Transverse colon (tissue), 4 donors: ENCODE results near the gene TRABD2A. TPM values are rescaled to one million over a fixed set of nuclear protein-coding genes. Genes with fewer than 3 reads are reported as not detected.
A peak's percentile ranks its signal among the peaks of the same experiment; 100 is the strongest.

Experiments
- DNase-seq: peaks from one replicate; pipeline ENCODE4 v3.0.0-alpha.2; 2019
- H3K27ac ChIP-seq, 4 donors: fragments of 200-600 bp; sonication (generic); 2 replicates each; pipeline ENCODE4 v1.5.1; 2016 to 2018; ENCODE audit warnings: inconsistent platforms in 4 of 4
- H3K27me3 ChIP-seq: fragments of 200-600 bp; sonication (generic); 2 replicates; pipeline ENCODE4 v1.5.1; 2017; ENCODE audit warnings: inconsistent platforms
- H3K36me3 ChIP-seq, 4 donors: fragments of 200-600 bp; sonication (generic); 2 replicates each; pipeline ENCODE4 v1.5.1; 2017 to 2019; ENCODE audit warnings: inconsistent platforms in 4 of 4
- H3K4me1 ChIP-seq, 4 donors: fragments of 200-600 bp; sonication (generic); 2 replicates each; pipeline ENCODE4 v1.5.1; 2017 to 2020; ENCODE audit warnings: inconsistent platforms in 4 of 4
- H3K4me3 ChIP-seq, 4 donors: fragments of 200-600 bp; sonication (generic); 1 replicate in 1 of 4; 2 replicates in 3 of 4; pipeline versions ENCODE4 v1.5.1 to v1.6.1; 2017 to 2019; ENCODE audit warnings: inconsistent platforms in 4 of 4
- H3K9me3 ChIP-seq, 2 donors: fragments of 200-600 bp; sonication (generic); 2 replicates each; pipeline ENCODE4 v1.5.1; 2017 to 2019; ENCODE audit warnings: inconsistent platforms in 2 of 2
- EP300 ChIP-seq: sonication (generic); formaldehyde crosslinking; IDR thresholded peaks from one replicate; pipeline ENCODE4 v1.6.1; 2017; ENCODE audit warnings: antibody characterized with exemption, low read depth
- POLR2A ChIP-seq: fragments of 450-650 bp; IDR thresholded peaks from one replicate; pipeline ENCODE4 v1.6.1; 2016; ENCODE audit warnings: antibody characterized with exemption, mild to moderate bottlenecking, moderate library complexity
- POLR2AphosphoS5 ChIP-seq, 3 donors: sonication (generic); formaldehyde crosslinking; IDR thresholded peaks; one replicate each; pipeline ENCODE4 v1.6.1; 2016; ENCODE audit warnings: antibody characterized with exemption in 3 of 3
- WGBS, 2 donors: methylation state at CpG; one replicate each; pipeline ENCODE4 v1.1.5; 2018; ENCODE audit warnings: low coverage in 1 of 2; 5-methylcytosine and 5-hydroxymethylcytosine counted together
- in situ Hi-C, 4 donors: fragments of 200-750 bp; cut with MboI; loops; one replicate each; pipeline versions ENCODE4 v1.15.0 to v1.15.1; 2017; ENCODE audit warnings: low sequenced_read_pairs in 3 of 4, low pct_ligation_motif_present in 1 of 4, low pct_unique_long_range_greater_than_20kb in 1 of 4
- intact Hi-C: fragments of 100-400 bp; cut with DNase I; formaldehyde crosslinking; loops from one replicate; pipeline ENCODE4 v1.15.1; 2023; ENCODE audit warnings: low total_unique reads
- total RNA-seq, 4 donors: library from RNA; depleted of rRNA; stranded (reverse); fragments of >200 nt; gene quantifications; one replicate each; pipeline ENCODE4 v1.1.0, GENCODE V29; 2016
- TF ChIP-seq, protein P1 (sequence below), 5 experiments: fragments of 200-600 bp in 3 of 5; fragments of 450-650 bp in 2 of 5; sonication (generic) in 3 of 5; IDR thresholded peaks; 1 replicate in 2 of 5; 2 replicates in 3 of 5; pipeline ENCODE4 v1.5.1; 2016 to 2017; ENCODE audit warnings: antibody characterized with exemption in 5 of 5, inconsistent platforms in 3 of 5, mild to moderate bottlenecking in 2 of 5, moderate library complexity in 1 of 5

TRABD2A gene
- total RNA-seq, 4 donors from 2014 or later: 21.3 to 230 (median 76.5) TPM

DNA sequence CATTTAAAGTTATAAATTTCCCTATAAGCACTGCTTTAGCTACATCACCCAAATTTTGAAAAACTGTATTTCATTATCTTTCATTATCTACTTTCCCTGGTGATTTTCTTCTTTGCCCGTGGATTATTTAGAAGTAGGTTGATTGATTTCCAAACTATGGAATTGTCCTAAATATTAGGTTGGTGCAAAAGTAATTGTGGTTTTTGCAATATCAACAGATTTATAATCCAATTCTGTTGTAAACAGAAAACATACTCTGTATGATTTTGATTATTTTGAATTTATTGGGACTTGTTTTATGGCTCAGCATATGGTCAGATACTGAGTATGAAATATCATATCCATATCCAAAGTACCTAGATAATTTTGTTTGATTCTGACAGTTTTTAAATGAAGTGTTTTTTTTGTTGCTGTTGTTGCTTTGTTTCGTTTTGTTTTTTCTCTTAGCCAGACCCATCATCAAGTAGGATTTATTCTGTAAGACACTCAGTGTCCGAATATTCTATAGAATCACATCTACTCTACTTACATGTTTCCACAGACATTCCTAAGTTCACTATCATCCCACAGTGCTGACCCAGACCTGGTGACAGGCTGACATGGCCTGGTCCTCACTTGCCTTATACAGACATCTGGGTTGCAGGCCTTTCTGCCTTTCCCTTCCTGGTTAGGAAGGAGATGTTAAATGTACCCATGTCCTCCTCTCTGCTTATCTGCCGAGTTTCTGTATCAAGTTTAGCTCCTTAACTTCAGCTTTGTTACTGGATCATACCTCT lies 2.1 kb upstream of the TRABD2A start:
- in situ Hi-C loops (no loop called here), intact Hi-C loops (no loop called here)
- H3K27ac ChIP-seq: no peak overlapping the region
- peaks cover 15% of the 10 kb centered on the region for H3K27me3 ChIP-seq
- no peaks in the 10 kb centered on the region for H3K36me3 ChIP-seq
- peaks cover 0 to 25% (median 14%) of the 10 kb centered on the region in 4 donors for H3K4me1 ChIP-seq
- H3K9me3 ChIP-seq: no peaks in the 10 kb centered on the region
- TF ChIP-seq POLR2AphosphoS5 (IDR thresholded peaks at IDR 0.05) (no peak), EP300 (no peak), POLR2A (no peak)
- TF ChIP-seq, protein P1, sequence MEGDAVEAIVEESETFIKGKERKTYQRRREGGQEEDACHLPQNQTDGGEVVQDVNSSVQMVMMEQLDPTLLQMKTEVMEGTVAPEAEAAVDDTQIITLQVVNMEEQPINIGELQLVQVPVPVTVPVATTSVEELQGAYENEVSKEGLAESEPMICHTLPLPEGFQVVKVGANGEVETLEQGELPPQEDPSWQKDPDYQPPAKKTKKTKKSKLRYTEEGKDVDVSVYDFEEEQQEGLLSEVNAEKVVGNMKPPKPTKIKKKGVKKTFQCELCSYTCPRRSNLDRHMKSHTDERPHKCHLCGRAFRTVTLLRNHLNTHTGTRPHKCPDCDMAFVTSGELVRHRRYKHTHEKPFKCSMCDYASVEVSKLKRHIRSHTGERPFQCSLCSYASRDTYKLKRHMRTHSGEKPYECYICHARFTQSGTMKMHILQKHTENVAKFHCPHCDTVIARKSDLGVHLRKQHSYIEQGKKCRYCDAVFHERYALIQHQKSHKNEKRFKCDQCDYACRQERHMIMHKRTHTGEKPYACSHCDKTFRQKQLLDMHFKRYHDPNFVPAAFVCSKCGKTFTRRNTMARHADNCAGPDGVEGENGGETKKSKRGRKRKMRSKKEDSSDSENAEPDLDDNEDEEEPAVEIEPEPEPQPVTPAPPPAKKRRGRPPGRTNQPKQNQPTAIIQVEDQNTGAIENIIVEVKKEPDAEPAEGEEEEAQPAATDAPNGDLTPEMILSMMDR (IDR thresholded peaks at IDR 0.05): no peak
- 74 to 80% methylated on average over 4 of the region's 4 CpGs for WGBS, 2 donors
- no peak for DNase-seq
- H3K4me3 ChIP-seq: no peak overlapping the region

DNA sequence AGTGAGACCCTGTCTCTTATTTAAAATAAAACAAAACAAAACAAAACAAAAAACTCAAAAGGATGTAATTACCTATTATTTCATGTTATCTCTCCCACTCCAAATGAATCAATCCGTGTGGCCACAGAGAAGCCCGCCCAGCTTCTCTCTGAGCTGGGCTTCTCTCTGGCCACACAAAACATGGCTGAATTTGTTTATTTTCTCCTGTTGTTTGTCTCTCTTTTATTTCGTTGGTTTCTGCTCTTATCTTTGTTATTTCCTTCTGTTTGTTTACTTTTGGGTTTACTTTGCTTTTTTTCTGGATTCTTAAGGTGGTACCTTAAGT lies 1.5 kb upstream of the TRABD2A start:
- peaks cover 15% of the 10 kb centered on the region for H3K27me3 ChIP-seq
- intact Hi-C loops: no loop called here
- 43 to 58% methylated on average over 3 of the region's 3 CpGs for WGBS, 2 donors
- TF ChIP-seq EP300: no peak
- TF ChIP-seq, protein P1 (IDR thresholded peaks at IDR 0.05): peak in 2 of 5 experiments; percentile 6 to 9
- H3K4me1 ChIP-seq: peaks cover 0 to 25% (median 14%) of the 10 kb centered on the region in 4 donors
- H3K27ac ChIP-seq: peak overlapping the region in 3 of 4 donors; percentile 86 to 92 (median 87)
- no peaks in the 10 kb centered on the region for H3K36me3 ChIP-seq
- DNase-seq: no peak
- H3K4me3 ChIP-seq: peak overlapping the region in 1 of 4 donors; percentile 73
- no peaks in the 10 kb centered on the region for H3K9me3 ChIP-seq
- in situ Hi-C loops: no loop called here

DNA sequence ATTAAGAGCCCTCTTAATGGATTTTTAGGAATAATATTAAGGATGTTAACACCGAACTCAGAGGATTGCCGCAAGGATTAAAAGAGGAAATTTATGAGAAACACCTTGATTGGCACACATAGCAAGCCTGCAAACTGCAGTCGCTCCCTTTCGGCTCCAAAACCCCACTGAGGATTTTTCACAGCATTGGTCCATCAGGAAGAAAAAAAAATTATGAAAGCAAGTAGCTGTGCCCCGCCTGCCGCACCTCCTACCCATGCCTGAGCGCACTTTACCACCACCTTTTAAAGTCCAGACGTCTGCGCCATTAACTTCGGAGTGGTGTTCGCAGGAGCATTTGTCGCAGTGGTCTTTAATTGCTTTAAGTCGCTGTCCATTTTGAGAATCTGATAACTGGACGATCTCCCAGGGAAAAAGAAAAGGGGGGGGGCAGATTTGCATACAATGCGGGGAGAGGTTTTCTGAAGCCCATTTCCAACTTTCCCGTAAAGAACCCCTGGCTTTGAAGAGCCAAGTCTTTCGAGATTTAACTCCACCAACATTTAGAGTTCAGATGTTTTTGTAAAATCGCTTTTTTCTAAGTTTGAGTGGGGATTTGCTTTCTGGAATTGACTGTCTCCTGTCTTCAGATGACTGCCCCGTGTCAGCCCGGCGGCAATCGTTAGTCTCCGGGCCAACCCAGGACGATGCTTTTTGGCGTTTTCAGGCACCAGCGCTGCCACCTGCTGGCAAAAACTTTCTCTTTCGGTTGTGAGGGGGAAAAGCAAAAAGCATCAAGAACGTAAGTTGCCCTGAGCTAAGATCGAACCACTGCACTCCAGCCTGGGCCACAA lies 913 bp upstream of the TRABD2A start:
- Histone ChIP-seq H3K9me3 (no peaks in the 10 kb centered on the region), H3K4me1 (peaks cover 0 to 25% (median 14%) of the 10 kb centered on the region in 4 donors), H3K27me3 (peaks cover 15% of the 10 kb centered on the region), H3K27ac (peak overlapping the region; percentile 76 to 92 (median 86)), H3K36me3 (no peaks in the 10 kb centered on the region), H3K4me3 (peak overlapping the region; percentile 45 to 75 (median 65))
- in situ Hi-C loops (no loop called here), intact Hi-C loops (loop anchor here (2.0 kb wide), 1 partner anchor 45 kb away; no protein-coding TSS in a partner anchor)
- TF ChIP-seq EP300 (no peak), POLR2A (peak; percentile 40), POLR2AphosphoS5 (IDR thresholded peaks at IDR 0.05) (peak; percentile 43 to 55 (median 52))
- TF ChIP-seq, protein P1 (IDR thresholded peaks at IDR 0.05): peak; percentile 65 to 85 (median 72)
- DNase-seq: peak; percentile 92
- 0 to 1% methylated on average over 7 to 29 of the region's 29 CpGs for WGBS, 2 donors

DNA sequence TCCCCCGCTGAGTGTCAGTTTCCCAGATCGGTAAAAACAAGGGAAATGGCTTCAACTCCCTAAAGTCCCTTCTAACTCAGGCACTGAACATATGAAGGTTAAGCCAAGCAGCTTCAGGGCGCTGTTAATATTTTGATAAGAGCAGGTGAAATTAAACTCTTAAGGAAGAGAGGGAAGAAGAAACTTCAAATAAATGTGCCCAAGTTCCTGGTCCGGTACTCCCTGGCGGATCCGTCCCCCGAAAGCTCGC lies 564 bp downstream of the TRABD2A start:
- no peak for DNase-seq
- Histone ChIP-seq H3K27me3 (peaks cover 15% of the 10 kb centered on the region), H3K27ac (peak overlapping the region; percentile 76 to 92 (median 86)), H3K9me3 (no peaks in the 10 kb centered on the region), H3K4me3 (peak overlapping the region; percentile 45 to 75 (median 65)), H3K36me3 (no peaks in the 10 kb centered on the region), H3K4me1 (peaks cover 0 to 25% (median 14%) of the 10 kb centered on the region in 4 donors)
- intact Hi-C loops (loop anchor here (2.0 kb wide), 1 partner anchor 46 kb away; no protein-coding TSS in a partner anchor), in situ Hi-C loops (no loop called here)
- TF ChIP-seq, protein P1 (IDR thresholded peaks at IDR 0.05): no peak
- TF ChIP-seq POLR2AphosphoS5 (IDR thresholded peaks at IDR 0.05): no peak
- no peak for TF ChIP-seq POLR2A
- TF ChIP-seq EP300: no peak
- WGBS, 2 donors: 0 to 1% methylated on average over 1 to 8 of the region's 8 CpGs
